DOHH2 (cell line): ENCODE data around the gene BTBD16.

ENCODE experiments used
- H3F3A ChIP-seq: fragments of 200-600 bp; sonication (generic), shearing (Covaris generic); 2 replicates; pipeline ENCODE4 v1.6.0; 2016; ENCODE audit warnings: antibody characterized with exemption, mild to moderate bottlenecking; ENCODE audit not compliant: control insufficient read depth, insufficient read depth
- H3K27ac ChIP-seq: fragments of 200-600 bp; sonication (generic); 2 replicates; pipeline ENCODE4 v1.5.1; 2014; ENCODE audit warnings: low read depth, mild to moderate bottlenecking, low read length, moderate library complexity
- H3K27me3 ChIP-seq: fragments of 200-600 bp; sonication (generic); 2 replicates; pipeline ENCODE4 v1.6.1; 2014; ENCODE audit warnings: mild to moderate bottlenecking, low read length, mixed read lengths; ENCODE audit not compliant: control insufficient read depth
- H3K36me3 ChIP-seq: fragments of 200-600 bp; sonication (generic); 2 replicates; pipeline ENCODE4 v1.6.1; 2014; ENCODE audit warnings: mild to moderate bottlenecking, low read length, moderate library complexity, mixed read lengths; ENCODE audit not compliant: control insufficient read depth
- H3K4me1 ChIP-seq: fragments of 200-600 bp; sonication (generic); 2 replicates; pipeline ENCODE4 v1.6.1; 2014; ENCODE audit warnings: mild to moderate bottlenecking, low read length, mixed read lengths; ENCODE audit not compliant: control insufficient read depth
- H3K4me2 ChIP-seq: fragments of 200-600 bp; sonication (generic); 2 replicates; pipeline ENCODE4 v1.6.0; 2014; ENCODE audit warnings: mild to moderate bottlenecking, low read length, moderate library complexity
- H3K4me3 ChIP-seq: fragments of 200-600 bp; sonication (generic); 2 replicates; pipeline ENCODE4 v1.5.1; 2014; ENCODE audit warnings: mild to moderate bottlenecking, low read length, mixed read lengths
- H3K79me2 ChIP-seq: fragments of 200-600 bp; sonication (generic); 2 replicates; pipeline ENCODE4 v1.6.1; 2014; ENCODE audit warnings: mild to moderate bottlenecking, low read length, mixed read lengths; ENCODE audit not compliant: control insufficient read depth
- H3K9me2 ChIP-seq: fragments of 200-600 bp; sonication (generic); replicated peaks from 2 replicates; pipeline ENCODE4 v1.6.1; 2014; ENCODE audit warnings: mild to moderate bottlenecking, low read length, mixed read lengths; ENCODE audit not compliant: control insufficient read depth
- H3K9me3 ChIP-seq: fragments of 200-600 bp; sonication (generic); 2 replicates; pipeline ENCODE4 v1.6.1; 2014; ENCODE audit warnings: antibody characterized with exemption, low read length, mixed read lengths; ENCODE audit not compliant: control insufficient read depth, insufficient read depth
- H4K20me1 ChIP-seq: fragments of 200-600 bp; sonication (generic); 2 replicates; pipeline ENCODE4 v1.6.0; 2014; ENCODE audit warnings: low read depth, mild to moderate bottlenecking, antibody characterized with exemption, low read length, moderate library complexity; ENCODE audit not compliant: control insufficient read depth, insufficient read depth
- EZH2phosphoT487 ChIP-seq: fragments of 200-600 bp; sonication (generic); IDR thresholded peaks from 2 replicates; pipeline ENCODE4 v1.6.1; 2017; ENCODE audit warnings: borderline replicate concordance, mild to moderate bottlenecking, antibody characterized with exemption, low read length, moderate library complexity, mixed read lengths
- TF ChIP-seq, protein P1 (sequence below): fragments of 200-600 bp; sonication (generic); IDR thresholded peaks from one replicate; pipeline ENCODE4 v1.5.1; 2014; ENCODE audit warnings: antibody characterized with exemption, mild to moderate bottlenecking, low read depth, low read length; ENCODE audit not compliant: poor library complexity, severe bottlenecking

Gene BTBD16

DNA sequence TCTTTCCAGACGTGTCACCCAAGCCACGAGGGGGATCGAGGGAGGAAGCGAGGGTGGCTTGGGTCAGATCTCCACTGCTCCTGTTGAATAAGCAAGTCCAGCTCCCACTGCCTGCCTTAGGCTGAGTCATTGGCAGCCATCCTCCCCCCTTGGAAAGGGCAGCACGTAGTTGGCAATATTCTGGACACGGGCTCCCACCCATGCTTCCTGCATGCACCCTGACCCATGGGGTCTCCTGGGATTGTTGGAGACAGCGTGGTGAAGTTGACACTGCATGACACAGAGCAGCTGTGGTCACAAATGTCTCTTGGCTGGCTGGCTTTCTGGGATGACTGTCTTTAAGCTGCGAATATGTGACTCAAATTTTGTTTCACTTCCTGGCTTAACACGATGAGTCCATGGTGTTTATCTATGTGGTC, 11.2 kb downstream of the BTBD16 start:
- Histone ChIP-seq H3F3A (no peaks in the 10 kb centered on the region), H4K20me1 (no peaks in the 10 kb centered on the region), H3K27ac (no peak overlapping the region), H3K36me3 (no peaks in the 10 kb centered on the region), H3K4me1 (no peaks in the 10 kb centered on the region), H3K27me3 (no peaks in the 10 kb centered on the region; the same call in 1 of the 2 replicates), H3K9me2 (no peaks in the 10 kb centered on the region), H3K4me2 (no peak overlapping the region), H3K9me3 (no peaks in the 10 kb centered on the region), H3K4me3 (no peak overlapping the region), H3K79me2 (no peaks in the 10 kb centered on the region)
- TF ChIP-seq, protein P1, sequence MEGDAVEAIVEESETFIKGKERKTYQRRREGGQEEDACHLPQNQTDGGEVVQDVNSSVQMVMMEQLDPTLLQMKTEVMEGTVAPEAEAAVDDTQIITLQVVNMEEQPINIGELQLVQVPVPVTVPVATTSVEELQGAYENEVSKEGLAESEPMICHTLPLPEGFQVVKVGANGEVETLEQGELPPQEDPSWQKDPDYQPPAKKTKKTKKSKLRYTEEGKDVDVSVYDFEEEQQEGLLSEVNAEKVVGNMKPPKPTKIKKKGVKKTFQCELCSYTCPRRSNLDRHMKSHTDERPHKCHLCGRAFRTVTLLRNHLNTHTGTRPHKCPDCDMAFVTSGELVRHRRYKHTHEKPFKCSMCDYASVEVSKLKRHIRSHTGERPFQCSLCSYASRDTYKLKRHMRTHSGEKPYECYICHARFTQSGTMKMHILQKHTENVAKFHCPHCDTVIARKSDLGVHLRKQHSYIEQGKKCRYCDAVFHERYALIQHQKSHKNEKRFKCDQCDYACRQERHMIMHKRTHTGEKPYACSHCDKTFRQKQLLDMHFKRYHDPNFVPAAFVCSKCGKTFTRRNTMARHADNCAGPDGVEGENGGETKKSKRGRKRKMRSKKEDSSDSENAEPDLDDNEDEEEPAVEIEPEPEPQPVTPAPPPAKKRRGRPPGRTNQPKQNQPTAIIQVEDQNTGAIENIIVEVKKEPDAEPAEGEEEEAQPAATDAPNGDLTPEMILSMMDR = no peak
- no peak for TF ChIP-seq EZH2phosphoT487

- Histone ChIP-seq H4K20me1 (no peaks in the 10 kb centered on the region), H3K79me2 (no peaks in the 10 kb centered on the region), H3K9me2 (no peaks in the 10 kb centered on the region), H3K9me3 (no peaks in the 10 kb centered on the region), H3K27me3 (no peaks in the 10 kb centered on the region; the same call in 1 of the 2 replicates), H3K4me2 (no peak overlapping the region), H3K4me1 (no peaks in the 10 kb centered on the region), H3K4me3 (no peak overlapping the region), H3K27ac (no peak overlapping the region), H3K36me3 (no peaks in the 10 kb centered on the region), H3F3A (no peaks in the 10 kb centered on the region)
- no peak for TF ChIP-seq EZH2phosphoT487
- TF ChIP-seq, protein P1 = no peak
These were observed 11.8 kb downstream of the BTBD16 start for GRCh38 chr10:122282909-122283308.

DNA sequence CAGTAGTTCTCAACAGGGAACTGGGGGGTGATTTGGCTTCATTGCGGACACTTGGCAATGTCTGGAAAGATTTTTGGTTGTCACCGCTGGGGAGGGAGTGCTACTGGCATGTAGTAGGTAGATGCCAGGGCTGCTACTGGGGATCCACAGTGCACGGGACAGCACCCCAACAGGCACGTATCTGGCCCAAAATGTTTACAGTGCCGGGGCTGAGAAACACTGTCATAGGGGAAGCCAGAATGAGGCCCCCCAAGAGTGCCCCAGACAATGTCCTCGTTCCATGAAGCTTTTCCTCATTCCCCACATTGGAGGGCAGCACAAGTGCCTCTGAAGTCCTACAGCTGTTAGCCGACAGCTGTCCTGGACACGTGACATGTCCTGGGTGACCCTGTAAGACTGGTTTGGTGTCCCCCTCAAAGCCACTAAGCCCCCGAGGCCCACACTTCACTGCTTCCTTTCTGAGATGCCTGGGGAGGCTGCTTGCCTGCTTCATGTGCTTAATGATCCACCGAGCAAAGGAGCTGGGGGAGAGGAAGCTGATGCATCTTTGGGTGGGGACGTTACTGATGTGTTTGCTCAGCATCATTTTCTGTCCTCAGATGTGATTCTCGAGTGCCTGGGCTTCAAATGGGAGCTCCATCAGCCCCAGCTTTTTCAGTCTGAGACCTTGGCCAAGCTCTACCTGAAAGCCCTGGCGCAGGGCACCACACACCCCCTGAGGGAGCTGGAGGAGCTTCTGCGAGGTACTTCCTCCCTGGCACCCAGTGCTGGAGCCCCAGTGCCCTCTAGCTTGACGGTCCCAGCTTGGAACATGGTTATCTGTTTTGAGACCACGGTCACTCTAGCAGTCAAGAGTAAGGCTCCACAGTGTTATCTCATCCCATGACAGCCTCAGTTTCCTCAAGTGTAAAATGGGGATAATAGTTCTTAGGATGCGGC, 14.7 kb downstream of the BTBD16 start:
- Histone ChIP-seq H3K36me3 (no peaks in the 10 kb centered on the region), H3K4me2 (no peak overlapping the region), H3K9me2 (no peaks in the 10 kb centered on the region), H3K4me1 (no peaks in the 10 kb centered on the region), H3K27ac (no peak overlapping the region), H3K79me2 (no peaks in the 10 kb centered on the region), H3F3A (no peaks in the 10 kb centered on the region), H3K4me3 (no peak overlapping the region), H3K9me3 (no peaks in the 10 kb centered on the region), H4K20me1 (no peaks in the 10 kb centered on the region), H3K27me3 (no peaks in the 10 kb centered on the region; the same call in 1 of the 2 replicates)
- TF ChIP-seq EZH2phosphoT487 = no peak
- TF ChIP-seq, protein P1 = no peak
